ENCODE data around the gene SMYD3.

- TF ChIP-seq BHLHE40 (IDR thresholded peaks at IDR 0.05; ENCODE audit: borderline replicate concordance) (no peak), HDGF (IDR thresholded peaks at IDR 0.05; ENCODE audit: borderline replicate concordance) (no peak), SP1 (IDR thresholded peaks at IDR 0.05) (no peak), TARDBP (IDR thresholded peaks at IDR 0.05) (no peak), FOXK2 (IDR thresholded peaks at IDR 0.05) (no peak), SUZ12 (IDR thresholded peaks at IDR 0.05) (no peak), FOXA1 (IDR thresholded peaks at IDR 0.05) (no peak), CTBP1 (IDR thresholded peaks at IDR 0.05; ENCODE audit: borderline replicate concordance) (no peak), PKNOX1 (IDR thresholded peaks at IDR 0.05) (no peak), NFRKB (IDR thresholded peaks at IDR 0.05) (no peak), ELF4 (IDR thresholded peaks at IDR 0.05) (no peak), ARNT (IDR thresholded peaks at IDR 0.05) (no peak), FOXM1 (IDR thresholded peaks at IDR 0.05; ENCODE audit: borderline replicate concordance) (no peak)
These were observed 372.3 kb downstream of the SMYD3 start for GRCh38 chr1:246134789-246135188.

All from HEK293T (cell line).